H9 (cell line): ENCODE data around the gene MAP3K7CL. TPM values are rescaled to one million over a fixed set of nuclear protein-coding genes. Genes with fewer than 3 reads are reported as not detected.

Experiments used
- DNase-seq: peaks from one replicate; pipeline ENCODE4 v3.0.0-alpha.2; 2017
- H2AFZ ChIP-seq: one replicate; pipeline ENCODE4 v1.6.1; 2013; ENCODE audit warnings: mild to moderate bottlenecking, low read length, control low read depth, moderate library complexity
- H2AK5ac ChIP-seq: 2 replicates; pipeline ENCODE4 v1.6.1; 2013; ENCODE audit warnings: low read length, control low read depth, mixed read lengths; ENCODE audit not compliant: insufficient read length
- H2BK120ac ChIP-seq: one replicate; pipeline ENCODE4 v1.6.1; 2013; ENCODE audit warnings: low read depth, mild to moderate bottlenecking, low read length, control low read depth, inconsistent platforms; ENCODE audit not compliant: poor library complexity, severe bottlenecking
- H2BK12ac ChIP-seq: 2 replicates; pipeline ENCODE4 v1.6.1; 2013; ENCODE audit warnings: low read length, control low read depth, mixed read lengths, low read depth; ENCODE audit not compliant: insufficient read length
- H2BK15ac ChIP-seq: 2 replicates; pipeline ENCODE4 v1.6.1; 2013; ENCODE audit warnings: low read depth, low read length, control low read depth
- H2BK20ac ChIP-seq: one replicate; pipeline ENCODE4 v1.6.1; 2013; ENCODE audit warnings: low read depth, mild to moderate bottlenecking, low read length, control low read depth, inconsistent platforms; ENCODE audit not compliant: poor library complexity, severe bottlenecking
- H2BK5ac ChIP-seq: 2 replicates; pipeline ENCODE4 v1.6.1; 2013; ENCODE audit warnings: low read length, control low read depth, mixed read lengths; ENCODE audit not compliant: insufficient read length
- H3K14ac ChIP-seq: 2 replicates; pipeline ENCODE4 v1.6.1; 2013; ENCODE audit warnings: low read length, control low read depth; ENCODE audit not compliant: insufficient read depth
- H3K18ac ChIP-seq: 2 replicates; pipeline ENCODE4 v1.6.1; 2013; ENCODE audit warnings: low read depth, mild to moderate bottlenecking, mixed read lengths, low read length, control low read depth; ENCODE audit not compliant: insufficient read length
- H3K23ac ChIP-seq: 2 replicates; pipeline ENCODE4 v1.6.1; 2013; ENCODE audit warnings: low read length, control low read depth, mixed read lengths, low read depth; ENCODE audit not compliant: insufficient read length
- H3K23me2 ChIP-seq: 2 replicates; pipeline ENCODE4 v1.6.1; 2013; ENCODE audit warnings: low read depth, mild to moderate bottlenecking, mixed read lengths, low read length, control low read depth; ENCODE audit not compliant: insufficient read length, poor library complexity, severe bottlenecking
- H3K27ac ChIP-seq: 2 replicates; pipeline ENCODE4 v1.5.1; 2013; ENCODE audit warnings: low read length, control low read depth, mixed read lengths, low read depth; ENCODE audit not compliant: insufficient read length
- H3K27me3 ChIP-seq: 2 replicates; pipeline ENCODE4 v1.6.1; 2013; ENCODE audit warnings: low read length, control low read depth, inconsistent platforms; ENCODE audit not compliant: insufficient read depth
- H3K4ac ChIP-seq: 2 replicates; pipeline ENCODE4 v1.6.1; 2013; ENCODE audit warnings: low read depth, mild to moderate bottlenecking, control low read depth, inconsistent platforms, low read length, moderate library complexity
- H3K4me1 ChIP-seq: 2 replicates; pipeline ENCODE4 v1.6.1; 2013; ENCODE audit warnings: low read length, control low read depth, inconsistent platforms; ENCODE audit not compliant: insufficient read depth
- H3K4me2 ChIP-seq: 2 replicates; pipeline ENCODE4 v1.6.1; 2013; ENCODE audit warnings: low read length, control low read depth, mixed read lengths; ENCODE audit not compliant: insufficient read length, insufficient read depth
- H3K56ac ChIP-seq: 2 replicates; pipeline ENCODE4 v1.6.1; 2013; ENCODE audit warnings: low read depth, mild to moderate bottlenecking, mixed read lengths, low read length, control low read depth; ENCODE audit not compliant: insufficient read length
- H3K79me1 ChIP-seq: 2 replicates; pipeline ENCODE4 v1.6.1; 2013; ENCODE audit warnings: low read depth, mild to moderate bottlenecking, moderate library complexity, low read length, control low read depth, inconsistent platforms; ENCODE audit not compliant: insufficient read depth, poor library complexity, severe bottlenecking
- H3K79me2 ChIP-seq: 2 replicates; pipeline ENCODE4 v1.6.1; 2013; ENCODE audit warnings: low read length, control low read depth, inconsistent platforms; ENCODE audit not compliant: insufficient read depth
- H3K9ac ChIP-seq: 2 replicates; pipeline ENCODE4 v1.6.1; 2013; ENCODE audit warnings: low read length, control low read depth, mixed read lengths; ENCODE audit not compliant: insufficient read length; ENCODE audit errors: extremely low read depth
- H3K9me3 ChIP-seq: one replicate; pipeline ENCODE4 v1.6.1; 2013; ENCODE audit warnings: low read depth, low read length, inconsistent platforms; ENCODE audit not compliant: control insufficient read depth
- H3T11ph ChIP-seq: one replicate; pipeline ENCODE4 v1.6.1; 2013; ENCODE audit warnings: mild to moderate bottlenecking, low read length, control low read depth, inconsistent platforms
- H4K20me1 ChIP-seq: one replicate; pipeline ENCODE4 v1.6.1; 2013; ENCODE audit not compliant: control insufficient read depth, insufficient read length, insufficient read depth
- H4K5ac ChIP-seq: 2 replicates; pipeline ENCODE4 v1.6.1; 2013; ENCODE audit warnings: low read depth, mild to moderate bottlenecking, mixed read lengths, low read length, control low read depth; ENCODE audit not compliant: insufficient read length
- H4K8ac ChIP-seq: replicated peaks from 2 replicates; pipeline ENCODE4 v1.6.1; 2013; ENCODE audit warnings: low read length, control low read depth, mixed read lengths, low read depth; ENCODE audit not compliant: insufficient read length
- H4K91ac ChIP-seq: 2 replicates; pipeline ENCODE4 v1.6.1; 2013; ENCODE audit warnings: low read depth, mild to moderate bottlenecking, moderate library complexity, mixed read lengths, low read length, control low read depth; ENCODE audit not compliant: insufficient read length
- H3K27ac Mint-ChIP-seq, 3 experiments: 2 replicates in 2 of 3; 3 replicates in 1 of 3; pipeline ENCODE4 v1.8.0; 2020 to 2021; ENCODE audit warnings: mixed read lengths in 3 of 3, mild to moderate bottlenecking in 1 of 3, moderate library complexity in 1 of 3
- H3K27me3 Mint-ChIP-seq: 2 replicates; pipeline ENCODE4 v1.8.0; 2021; ENCODE audit warnings: low read depth, mild to moderate bottlenecking, moderate library complexity, mixed read lengths
- H3K36me3 Mint-ChIP-seq, 3 experiments: 2 replicates in 2 of 3; 3 replicates in 1 of 3; pipeline ENCODE4 v1.8.0; 2020 to 2021; ENCODE audit warnings: low read depth in 3 of 3, mixed read lengths in 3 of 3; ENCODE audit not compliant: insufficient read depth in 1 of 3
- H3K4me1 Mint-ChIP-seq, 2 experiments: 2 replicates each; pipeline ENCODE4 v1.8.0; 2020; ENCODE audit warnings: mixed read lengths in 2 of 2
- H3K4me3 Mint-ChIP-seq, 2 experiments: 2 replicates in 1 of 2; 3 replicates in 1 of 2; pipeline ENCODE4 v1.8.0; 2020 to 2021; ENCODE audit warnings: mild to moderate bottlenecking in 2 of 2, mixed read lengths in 2 of 2, moderate library complexity in 1 of 2
- H3K9me3 Mint-ChIP-seq, 2 experiments: 2 replicates in 1 of 2; 3 replicates in 1 of 2; pipeline ENCODE4 v1.8.0; 2020; ENCODE audit warnings: mild to moderate bottlenecking in 2 of 2, mixed read lengths in 2 of 2, moderate library complexity in 1 of 2
- whole genome bisulfite sequencing: extraction: QIAGEN DNeasy Blood & Tissue Kit; methylation state at CpG from one replicate; pipeline ENCODE4 v1.1.7; 2013; ENCODE audit warnings: missing lambda C conversion rate, low lambda C conversion rate, mixed read lengths; ENCODE audit not compliant: insufficient read length; ENCODE audit errors: extremely low coverage; 5-methylcytosine and 5-hydroxymethylcytosine counted together
- total RNA-seq: library from RNA; stranded (reverse); gene quantifications from 2 replicates; pipeline ENCODE4 v1.2.1, GENCODE V29; 2021
- TF ChIP-seq, protein P1 (sequence below): fragments of 200-600 bp; sonication (generic); conservative IDR thresholded peaks from 3 replicates; pipeline ENCODE4 v1.8.0; 2021; ENCODE audit warnings: antibody characterized with exemption, mild to moderate bottlenecking

MAP3K7CL gene
- total RNA-seq, 1 experiment from 2014 or later: not detected

- no peak overlapping the region for H2BK120ac ChIP-seq
- TF ChIP-seq, protein P1, sequence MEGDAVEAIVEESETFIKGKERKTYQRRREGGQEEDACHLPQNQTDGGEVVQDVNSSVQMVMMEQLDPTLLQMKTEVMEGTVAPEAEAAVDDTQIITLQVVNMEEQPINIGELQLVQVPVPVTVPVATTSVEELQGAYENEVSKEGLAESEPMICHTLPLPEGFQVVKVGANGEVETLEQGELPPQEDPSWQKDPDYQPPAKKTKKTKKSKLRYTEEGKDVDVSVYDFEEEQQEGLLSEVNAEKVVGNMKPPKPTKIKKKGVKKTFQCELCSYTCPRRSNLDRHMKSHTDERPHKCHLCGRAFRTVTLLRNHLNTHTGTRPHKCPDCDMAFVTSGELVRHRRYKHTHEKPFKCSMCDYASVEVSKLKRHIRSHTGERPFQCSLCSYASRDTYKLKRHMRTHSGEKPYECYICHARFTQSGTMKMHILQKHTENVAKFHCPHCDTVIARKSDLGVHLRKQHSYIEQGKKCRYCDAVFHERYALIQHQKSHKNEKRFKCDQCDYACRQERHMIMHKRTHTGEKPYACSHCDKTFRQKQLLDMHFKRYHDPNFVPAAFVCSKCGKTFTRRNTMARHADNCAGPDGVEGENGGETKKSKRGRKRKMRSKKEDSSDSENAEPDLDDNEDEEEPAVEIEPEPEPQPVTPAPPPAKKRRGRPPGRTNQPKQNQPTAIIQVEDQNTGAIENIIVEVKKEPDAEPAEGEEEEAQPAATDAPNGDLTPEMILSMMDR: no peak
- H2AK5ac ChIP-seq: no peak overlapping the region
- no peaks in the 10 kb centered on the region for H3K79me1 ChIP-seq
- no peaks in the 10 kb centered on the region for H3K9me3 Mint-ChIP-seq
- H3K36me3 Mint-ChIP-seq: no peaks in the 10 kb centered on the region
- H3K23me2 ChIP-seq: no peaks in the 10 kb centered on the region
- H3K9me3 ChIP-seq: no peaks in the 10 kb centered on the region
- H3T11ph ChIP-seq: no peak overlapping the region
- no peak overlapping the region for H3K4me2 ChIP-seq
- no peak overlapping the region for H2AFZ ChIP-seq
- H3K18ac ChIP-seq: no peak overlapping the region
- H4K8ac ChIP-seq: no peak overlapping the region
- peaks cover 6% of the 10 kb centered on the region for H3K27me3 Mint-ChIP-seq
- DNase-seq: no peak
- H3K4ac ChIP-seq: no peak overlapping the region
- H2BK5ac ChIP-seq: no peak overlapping the region
- H2BK15ac ChIP-seq: no peak overlapping the region
- H3K79me2 ChIP-seq: no peaks in the 10 kb centered on the region
- no peak overlapping the region for H3K23ac ChIP-seq
- no peak overlapping the region for H3K14ac ChIP-seq
- H4K91ac ChIP-seq: no peak overlapping the region
- no peaks in the 10 kb centered on the region for H3K27me3 ChIP-seq
- H2BK20ac ChIP-seq: no peak overlapping the region
- no peak overlapping the region for H3K27ac ChIP-seq
- H3K4me1 ChIP-seq: no peaks in the 10 kb centered on the region
- H3K4me1 Mint-ChIP-seq: no peaks in the 10 kb centered on the region
- WGBS: no CpG with 5 or more reads among the region's 5 CpGs
- no peak overlapping the region for H3K9ac ChIP-seq
- no peak overlapping the region for H3K27ac Mint-ChIP-seq
- H3K56ac ChIP-seq: no peak overlapping the region
- H4K20me1 ChIP-seq: no peaks in the 10 kb centered on the region
- H4K5ac ChIP-seq: no peak overlapping the region
- H3K4me3 Mint-ChIP-seq: no peak overlapping the region
- H2BK12ac ChIP-seq: no peak overlapping the region
These were observed 14.9 kb downstream of the MAP3K7CL start for GRCh38 chr21:29145354-29145782.
